Measurements from ENCODE around the gene MMP15. TPM values are rescaled to one million over a fixed set of nuclear protein-coding genes. Genes with fewer than 3 reads are reported as not detected.

Gene MMP15
- total RNA-seq, 1 donor from 2014 or later, result 69.9 TPM

- H3K9me3 Mint-ChIP-seq (ENCODE audit: unreplicated experiment), result peaks cover 6% of the 10 kb centered on the region
- peaks cover 8% of the 10 kb centered on the region for H3K36me3 Mint-ChIP-seq (ENCODE audit: unreplicated experiment)
- H3K4me3 Mint-ChIP-seq (ENCODE audit: unreplicated experiment), result peak overlapping the region; percentile 39
- H3K27ac Mint-ChIP-seq (ENCODE audit: unreplicated experiment), result peak overlapping the region; percentile 44
- H3K4me1 Mint-ChIP-seq (ENCODE audit: low read depth, unreplicated experiment), result peaks cover 12% of the 10 kb centered on the region
- peaks cover 2% of the 10 kb centered on the region for H3K27me3 Mint-ChIP-seq (ENCODE audit: unreplicated experiment)
- no peak for TF ChIP-seq CTCF (IDR thresholded peaks at IDR 0.05; ENCODE audit: partially characterized antibody, unreplicated experiment)
- DNase-seq, result peak; percentile 9
Observed at GRCh38 chr16:58009856-58010416, 15.6 kb upstream of the MMP15 start.

- no peak for TF ChIP-seq CTCF (IDR thresholded peaks at IDR 0.05; ENCODE audit: partially characterized antibody, unreplicated experiment)
- Mint-ChIP-seq H3K4me1 (ENCODE audit: low read depth, unreplicated experiment) (peaks cover 12% of the 10 kb centered on the region), H3K36me3 (ENCODE audit: unreplicated experiment) (peaks cover 8% of the 10 kb centered on the region), H3K9me3 (ENCODE audit: unreplicated experiment) (peaks cover 6% of the 10 kb centered on the region), H3K27ac (ENCODE audit: unreplicated experiment) (no peak overlapping the region), H3K4me3 (ENCODE audit: unreplicated experiment) (no peak overlapping the region), H3K27me3 (ENCODE audit: unreplicated experiment) (peaks cover 2% of the 10 kb centered on the region)
- peak; percentile 3 for DNase-seq
Observed at GRCh38 chr16:58010886-58011285, 14.7 kb upstream of the MMP15 start.

- Mint-ChIP-seq H3K27ac (ENCODE audit: unreplicated experiment) (no peak overlapping the region), H3K4me1 (ENCODE audit: low read depth, unreplicated experiment) (peaks cover 12% of the 10 kb centered on the region), H3K36me3 (ENCODE audit: unreplicated experiment) (peaks cover 8% of the 10 kb centered on the region), H3K4me3 (ENCODE audit: unreplicated experiment) (no peak overlapping the region), H3K27me3 (ENCODE audit: unreplicated experiment) (peaks cover 2% of the 10 kb centered on the region), H3K9me3 (ENCODE audit: unreplicated experiment) (peaks cover 6% of the 10 kb centered on the region)
- no peak for DNase-seq
- TF ChIP-seq CTCF (IDR thresholded peaks at IDR 0.05; ENCODE audit: partially characterized antibody, unreplicated experiment), result no peak
Observed at GRCh38 chr16:58011652-58012051, 13.9 kb upstream of the MMP15 start.

- Mint-ChIP-seq H3K27me3 (ENCODE audit: unreplicated experiment) (peaks cover 2% of the 10 kb centered on the region), H3K27ac (ENCODE audit: unreplicated experiment) (no peak overlapping the region), H3K9me3 (ENCODE audit: unreplicated experiment) (peaks cover 3% of the 10 kb centered on the region)
Observed at GRCh38 chr16:58012481-58012880, 13.1 kb upstream of the MMP15 start.

More at GRCh38 chr16:58012481-58012880, 13.1 kb upstream of the MMP15 start:
- no peak for TF ChIP-seq CTCF (IDR thresholded peaks at IDR 0.05; ENCODE audit: partially characterized antibody, unreplicated experiment)
- Mint-ChIP-seq H3K4me3 (ENCODE audit: unreplicated experiment) (no peak overlapping the region), H3K36me3 (ENCODE audit: unreplicated experiment) (peaks cover 8% of the 10 kb centered on the region), H3K4me1 (ENCODE audit: low read depth, unreplicated experiment) (peaks cover 12% of the 10 kb centered on the region)
- DNase-seq, result peak; percentile 4

Measured in glutamatergic neuron (in vitro differentiated cells).